PC-9 (cell line): ENCODE measurements around the gene MOCS3. TPM values are rescaled to one million over a fixed set of nuclear protein-coding genes. Genes with fewer than 3 reads are reported as not detected.

Experiments
- BruUV-seq: library from RNA; stranded (reverse); fragments of 400-500 nt; replicated peaks from 2 replicates; lab custom pipeline; 2021; lab: Mats Ljungman, UMichigan
- CTCF ChIA-PET: fragments of 300-600 bp; sonication (Branson Sonifier 250); formaldehyde crosslinking; loops from one replicate; lab custom pipeline; 2022; ENCODE audit warnings: antibody characterized with exemption; lab: Charles Lee
- POLR2A ChIA-PET: fragments of 300-600 bp; sonication (Branson Sonifier 250); formaldehyde crosslinking; loops from one replicate; lab custom pipeline; 2022; ENCODE audit warnings: antibody characterized with exemption; ENCODE audit not compliant: unreplicated experiment; lab: Charles Lee
- DNase-seq, 2 experiments: peaks; one replicate each; pipeline versions ENCODE4 v3.0.0 to v3.0.0-alpha.2; 2015 to 2022; ENCODE audit warnings: mixed read lengths in 1 of 2
- H2AFZ ChIP-seq: fragments of 200-600 bp; sonication (generic); 2 replicates; pipeline ENCODE4 v1.8.1; 2017; ENCODE audit warnings: antibody characterized with exemption
- H3F3A ChIP-seq: fragments of 200-600 bp; sonication (generic); 2 replicates; pipeline ENCODE4 v1.8.1; 2017; ENCODE audit warnings: antibody characterized with exemption, mild to moderate bottlenecking, low read depth; ENCODE audit not compliant: insufficient read depth
- H3K27ac ChIP-seq: fragments of 200-600 bp; sonication (generic); 2 replicates; pipeline ENCODE4 v1.6.1; 2016; ENCODE audit warnings: mixed run types
- H3K27me3 ChIP-seq: fragments of 200-600 bp; sonication (generic); 2 replicates; pipeline ENCODE4 v1.6.1; 2016; ENCODE audit warnings: low read depth, mixed run types; ENCODE audit not compliant: insufficient read depth
- H3K36me3 ChIP-seq: fragments of 200-600 bp; sonication (generic); 2 replicates; pipeline ENCODE4 v1.6.1; 2016; ENCODE audit warnings: low read depth, mixed run types
- H3K4me1 ChIP-seq: fragments of 200-600 bp; sonication (generic); replicated peaks from 2 replicates; pipeline ENCODE4 v1.6.1; 2016; ENCODE audit warnings: mixed run types; ENCODE audit not compliant: insufficient read depth
- H3K4me2 ChIP-seq: fragments of 200-600 bp; sonication (generic); 2 replicates; pipeline ENCODE4 v1.6.1; 2017; ENCODE audit warnings: mixed run types
- H3K4me3 ChIP-seq: fragments of 200-600 bp; sonication (generic); 2 replicates; pipeline ENCODE4 v1.6.1; 2016; ENCODE audit warnings: mixed run types
- H3K79me2 ChIP-seq: fragments of 200-600 bp; sonication (generic); 2 replicates; pipeline ENCODE4 v1.6.1; 2017; ENCODE audit warnings: low read depth, mixed run types
- H3K9me2 ChIP-seq: fragments of 200-600 bp; sonication (generic); 2 replicates; pipeline ENCODE4 v1.8.1; 2017; ENCODE audit warnings: mild to moderate bottlenecking; ENCODE audit not compliant: insufficient read depth
- H3K9me3 ChIP-seq: fragments of 200-600 bp; sonication (generic); 2 replicates; pipeline ENCODE4 v1.8.1; 2016; ENCODE audit warnings: low read depth; ENCODE audit not compliant: insufficient read depth
- H4K20me1 ChIP-seq: fragments of 200-600 bp; sonication (generic); 2 replicates; pipeline ENCODE4 v1.8.1; 2017; ENCODE audit not compliant: insufficient read depth
- CTCF ChIP-seq: fragments of 200-600 bp; sonication (generic); conservative IDR thresholded peaks from 2 replicates; pipeline ENCODE4 v1.6.1; 2017; ENCODE audit warnings: mixed run types, antibody characterized with exemption, mild to moderate bottlenecking, moderate library complexity
- EZH2 ChIP-seq: fragments of 200-600 bp; sonication (generic); IDR thresholded peaks from 2 replicates; pipeline ENCODE4 v1.8.0; 2017; ENCODE audit warnings: antibody characterized with exemption, low read depth
- intact Hi-C: fragments of 100-400 bp; cut with micrococcal nuclease; formaldehyde crosslinking; loops from one replicate; pipeline ENCODE4 v1.10.0; 2022; ENCODE audit not compliant: unreplicated experiment
- total RNA-seq: library from RNA; stranded (reverse); gene quantifications from 2 replicates; pipeline ENCODE4 v1.2.3, GENCODE V29; 2021

The MOCS3 gene
- total RNA-seq, 1 experiment from 2014 or later: 4.8 TPM

GRCh38 chr20:51005214-51005613 lies 46.6 kb downstream of the MOCS3 start:
- Histone ChIP-seq H3K79me2 (no peaks in the 10 kb centered on the region), H3F3A (no peaks in the 10 kb centered on the region), H3K9me3 (no peaks in the 10 kb centered on the region), H3K9me2 (no peaks in the 10 kb centered on the region), H3K4me2 (no peak overlapping the region), H3K36me3 (no peaks in the 10 kb centered on the region), H3K27ac (no peak overlapping the region), H4K20me1 (no peaks in the 10 kb centered on the region), H3K4me1 (no peaks in the 10 kb centered on the region), H3K4me3 (no peak overlapping the region), H3K27me3 (peaks cover 67% of the 10 kb centered on the region), H2AFZ (no peak overlapping the region)
- TF ChIP-seq CTCF (no peak), EZH2 (no peak)
- POLR2A ChIA-PET: no interaction called here
- intact Hi-C loops: no loop called here
- no TSS peak for BruUV-seq
- CTCF ChIA-PET: no interaction called here
- no peak for DNase-seq

- H3K79me2 ChIP-seq: no peaks in the 10 kb centered on the region
- ChIA-PET POLR2A (no interaction called here), CTCF (no interaction called here)
- H2AFZ ChIP-seq: no peak overlapping the region
- no peak for TF ChIP-seq CTCF
- H3K4me3 ChIP-seq: no peak overlapping the region
- H3K9me2 ChIP-seq: no peaks in the 10 kb centered on the region
- no peaks in the 10 kb centered on the region for H3F3A ChIP-seq
- no peaks in the 10 kb centered on the region for H3K4me1 ChIP-seq
- H3K27me3 ChIP-seq: peaks cover 53% of the 10 kb centered on the region
- intact Hi-C loops: no loop called here
- no TSS peak for BruUV-seq
- DNase-seq: no peak
- no peak overlapping the region for H3K4me2 ChIP-seq
- H4K20me1 ChIP-seq: no peaks in the 10 kb centered on the region
- H3K27ac ChIP-seq: no peak overlapping the region
- H3K36me3 ChIP-seq: no peaks in the 10 kb centered on the region
- H3K9me3 ChIP-seq: no peaks in the 10 kb centered on the region
These were observed 50.1 kb downstream of the MOCS3 start for GRCh38 chr20:51008718-51009117.

GRCh38 chr20:51009303-51010042 lies 50.9 kb downstream of the MOCS3 start:
- Histone ChIP-seq H3K9me3 (no peaks in the 10 kb centered on the region), H3K9me2 (no peaks in the 10 kb centered on the region), H3F3A (no peaks in the 10 kb centered on the region), H3K4me1 (no peaks in the 10 kb centered on the region), H2AFZ (no peak overlapping the region), H4K20me1 (no peaks in the 10 kb centered on the region), H3K27me3 (peaks cover 53% of the 10 kb centered on the region), H3K27ac (no peak overlapping the region), H3K36me3 (no peaks in the 10 kb centered on the region), H3K4me3 (no peak overlapping the region), H3K79me2 (no peaks in the 10 kb centered on the region), H3K4me2 (no peak overlapping the region)
- intact Hi-C loops: no loop called here
- ChIA-PET POLR2A (no interaction called here), CTCF (no interaction called here)
- BruUV-seq: no TSS peak
- DNase-seq: no peak
- TF ChIP-seq CTCF: no peak
- TF ChIP-seq EZH2: no peak
